ENCODE data around the gene MCC. TPM values are rescaled to one million over a fixed set of nuclear protein-coding genes. Genes with fewer than 3 reads are reported as not detected.
A peak's percentile ranks its signal among the peaks of the same experiment; 100 is the strongest.

The MCC gene
- total and polyA plus RNA-seq, 12 donors, result 4.2 to 34.1 (median 25.2) TPM

GRCh38 chr5:113216545-113216944 lies 271.7 kb downstream of the MCC start:
- ATAC-seq (no peak), DNase-seq (no peak)
- H3K4me1 ChIP-seq, result peaks cover 11 to 98% (median 60%) of the 10 kb centered on the region in 9 donors
- H3K27me3 ChIP-seq, result no peaks in the 10 kb centered on the region
- H3K27ac ChIP-seq, result peak overlapping the region in 6 of 10 donors; percentile 78 to 85 (median 81)
- 86 to 88% methylated on average over 3 of the region's 3 CpGs for WGBS, 2 donors
- H3K4me3 ChIP-seq, result no peak overlapping the region
- H3K36me3 ChIP-seq, result no peaks in the 10 kb centered on the region
- TF ChIP-seq CTCF (IDR thresholded peaks at IDR 0.05), result no peak
- intact Hi-C loops (cut with DNase I), result loop anchor here in 6 of 10 donors (5.0 to 10.0 kb wide), 2 partner anchors 76 to 78 kb away; no protein-coding TSS in a partner anchor
- no peaks in the 10 kb centered on the region for H3K9me3 ChIP-seq

- Histone ChIP-seq H3K27me3 (no peaks in the 10 kb centered on the region), H3K4me1 (peaks cover 11 to 92% (median 53%) of the 10 kb centered on the region in 9 donors), H3K27ac (peak overlapping the region in 1 of 10 donors; percentile 85), H3K4me3 (no peak overlapping the region), H3K9me3 (no peaks in the 10 kb centered on the region), H3K36me3 (no peaks in the 10 kb centered on the region)
- intact Hi-C loops (cut with DNase I), result loop anchor here in 6 of 10 donors (5.0 to 10.0 kb wide), 2 partner anchors 77 to 79 kb away; no protein-coding TSS in a partner anchor
- TF ChIP-seq CTCF (IDR thresholded peaks at IDR 0.05), result no peak
- 89 to 97% methylated on average over 9 of the region's 9 CpGs for WGBS, 2 donors
- DNase-seq (no peak), ATAC-seq (no peak)
Observed at GRCh38 chr5:113215401-113216060, 272.7 kb downstream of the MCC start.

- DNase-seq (no peak), ATAC-seq (no peak)
- Histone ChIP-seq H3K36me3 (no peaks in the 10 kb centered on the region), H3K4me1 (peaks cover 11 to 89% (median 52%) of the 10 kb centered on the region in 9 donors), H3K4me3 (no peak overlapping the region), H3K27me3 (no peaks in the 10 kb centered on the region), H3K27ac (no peak overlapping the region), H3K9me3 (no peaks in the 10 kb centered on the region)
- TF ChIP-seq CTCF (IDR thresholded peaks at IDR 0.05), result no peak
- 87 to 97% methylated on average over 1 of the region's 1 CpG for WGBS, 2 donors
- intact Hi-C loops (cut with DNase I), result loop anchor here in 6 of 10 donors (5.0 to 10.0 kb wide), 3 partner anchors 68 to 80 kb away; no protein-coding TSS in a partner anchor
Observed at GRCh38 chr5:113214606-113215323, 273.5 kb downstream of the MCC start.

- DNase-seq (no peak), ATAC-seq (no peak)
- Histone ChIP-seq H3K9me3 (no peaks in the 10 kb centered on the region), H3K4me3 (no peak overlapping the region), H3K36me3 (no peaks in the 10 kb centered on the region), H3K27ac (peak overlapping the region in 3 of 10 donors; percentile 18 to 50 (median 24)), H3K27me3 (no peaks in the 10 kb centered on the region), H3K4me1 (peaks cover 11 to 89% (median 61%) of the 10 kb centered on the region in 9 donors)
- intact Hi-C loops (cut with DNase I), result loop anchor here in 2 of 10 donors (5.0 to 10.0 kb wide), 2 partner anchors 69 to 81 kb away; no protein-coding TSS in a partner anchor
- 65 to 69% methylated on average over 14 of the region's 14 CpGs for WGBS, 2 donors
- no peak for TF ChIP-seq CTCF (IDR thresholded peaks at IDR 0.05)
Observed at GRCh38 chr5:113213551-113214425, 274.5 kb downstream of the MCC start.

All from heart right ventricle (tissue), 16 donors.